Suprapubic skin (tissue), 4 donors: Measurements from ENCODE around the gene GATA3. TPM values are rescaled to one million over a fixed set of nuclear protein-coding genes. Genes with fewer than 3 reads are reported as not detected.
A peak's percentile ranks its signal among the peaks of the same experiment; 100 is the strongest.

Source experiments
- DNase-seq, 2 donors: peaks; one replicate each; pipeline ENCODE4 v3.0.0-alpha.2; 2019; ENCODE audit warnings: low spot score in 2 of 2
- H3K27ac ChIP-seq: fragments of 200-600 bp; sonication (generic); one replicate; pipeline ENCODE4 v1.5.1; 2019
- H3K27me3 ChIP-seq: fragments of 200-600 bp; sonication (generic); one replicate; pipeline ENCODE4 v1.5.1; 2019
- H3K36me3 ChIP-seq: fragments of 200-600 bp; sonication (generic); one replicate; pipeline ENCODE4 v1.5.1; 2019
- H3K4me1 ChIP-seq: fragments of 200-600 bp; sonication (generic); one replicate; pipeline ENCODE4 v1.5.1; 2019
- H3K4me3 ChIP-seq: fragments of 200-600 bp; sonication (generic); one replicate; pipeline ENCODE4 v1.5.1; 2019; ENCODE audit warnings: mild to moderate bottlenecking
- H3K9me3 ChIP-seq: fragments of 200-600 bp; sonication (generic); one replicate; pipeline ENCODE4 v1.5.1; 2019
- EP300 ChIP-seq: sonication (generic); formaldehyde crosslinking; IDR thresholded peaks from one replicate; pipeline ENCODE4 v1.6.1; 2017; ENCODE audit warnings: antibody characterized with exemption
- POLR2A ChIP-seq, 2 donors: fragments of 450-650 bp; IDR thresholded peaks; one replicate each; pipeline ENCODE4 v1.6.1; 2017; ENCODE audit warnings: antibody characterized with exemption in 2 of 2, mild to moderate bottlenecking in 2 of 2, moderate library complexity in 2 of 2
- POLR2AphosphoS5 ChIP-seq, 3 donors: sonication (generic); formaldehyde crosslinking; IDR thresholded peaks; one replicate each; pipeline ENCODE4 v1.6.1; 2017; ENCODE audit warnings: antibody characterized with exemption in 3 of 3
- WGBS: methylation state at CpG from one replicate; pipeline ENCODE4 v1.1.5; 2018; 5-methylcytosine and 5-hydroxymethylcytosine counted together
- total RNA-seq, 4 donors: library from RNA; depleted of rRNA; stranded (reverse); fragments of >200 nt; gene quantifications; one replicate each; pipeline ENCODE4 v1.1.0, GENCODE V29; 2016
- TF ChIP-seq, protein P1 (sequence below), 2 donors: fragments of 200-600 bp in 1 of 2; fragments of 450-650 bp in 1 of 2; sonication (generic) in 1 of 2; IDR thresholded peaks; one replicate each; pipeline ENCODE4 v1.5.1; 2016 to 2019; ENCODE audit warnings: antibody characterized with exemption in 2 of 2, mild to moderate bottlenecking in 1 of 2, moderate library complexity in 1 of 2

Gene GATA3
- total RNA-seq, 4 donors from 2014 or later, result 91.0 to 241 (median 164) TPM

DNA sequence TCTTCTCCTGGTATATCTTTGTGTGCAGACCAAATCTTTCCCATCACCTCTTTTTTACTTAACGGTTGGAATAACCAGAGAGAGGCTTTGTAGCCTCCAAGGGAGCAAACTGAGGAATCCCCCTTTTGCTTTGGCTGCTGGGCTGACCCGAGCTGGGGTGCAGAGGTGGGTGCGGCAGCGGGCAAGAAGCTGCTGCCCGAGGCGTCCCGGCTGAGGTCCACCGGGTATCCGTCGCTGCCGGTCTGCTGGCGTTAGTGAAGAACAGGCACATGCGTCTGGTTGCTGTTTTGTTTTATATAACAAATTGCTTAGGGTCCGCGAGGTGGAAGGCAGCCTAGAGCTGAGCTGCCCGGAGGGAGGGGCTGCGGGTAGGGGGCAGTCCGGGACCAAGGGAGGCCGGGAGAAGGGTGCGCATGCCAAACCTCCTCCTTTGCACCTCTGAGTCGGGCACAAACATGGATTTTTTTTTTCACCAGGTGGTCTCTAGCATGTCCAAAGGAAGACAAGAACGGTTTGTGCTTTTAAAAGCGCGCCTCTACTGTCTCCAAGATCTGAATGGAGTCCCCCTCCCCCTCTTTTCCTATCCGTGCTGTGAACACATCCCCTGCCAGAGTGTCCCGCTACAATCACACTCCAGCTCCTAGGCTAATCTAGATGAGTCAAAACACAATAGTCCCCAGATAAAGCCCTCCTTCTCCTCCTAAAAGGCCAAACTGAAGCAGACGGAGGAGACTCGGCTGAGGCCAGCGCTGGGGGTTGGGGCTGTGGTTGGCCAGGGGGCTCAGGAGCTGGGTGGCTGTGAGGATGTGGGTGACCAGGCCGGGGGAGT, 6.8 kb upstream of the GATA3 start:
- DNase-seq, result no peak
- Histone ChIP-seq H3K36me3 (no peaks in the 10 kb centered on the region), H3K4me1 (peaks cover 56% of the 10 kb centered on the region), H3K27me3 (peaks cover 100% of the 10 kb centered on the region), H3K4me3 (no peak overlapping the region), H3K9me3 (no peaks in the 10 kb centered on the region), H3K27ac (no peak overlapping the region)
- 40% methylated on average over 23 of the region's 30 CpGs for WGBS
- TF ChIP-seq, protein P1, sequence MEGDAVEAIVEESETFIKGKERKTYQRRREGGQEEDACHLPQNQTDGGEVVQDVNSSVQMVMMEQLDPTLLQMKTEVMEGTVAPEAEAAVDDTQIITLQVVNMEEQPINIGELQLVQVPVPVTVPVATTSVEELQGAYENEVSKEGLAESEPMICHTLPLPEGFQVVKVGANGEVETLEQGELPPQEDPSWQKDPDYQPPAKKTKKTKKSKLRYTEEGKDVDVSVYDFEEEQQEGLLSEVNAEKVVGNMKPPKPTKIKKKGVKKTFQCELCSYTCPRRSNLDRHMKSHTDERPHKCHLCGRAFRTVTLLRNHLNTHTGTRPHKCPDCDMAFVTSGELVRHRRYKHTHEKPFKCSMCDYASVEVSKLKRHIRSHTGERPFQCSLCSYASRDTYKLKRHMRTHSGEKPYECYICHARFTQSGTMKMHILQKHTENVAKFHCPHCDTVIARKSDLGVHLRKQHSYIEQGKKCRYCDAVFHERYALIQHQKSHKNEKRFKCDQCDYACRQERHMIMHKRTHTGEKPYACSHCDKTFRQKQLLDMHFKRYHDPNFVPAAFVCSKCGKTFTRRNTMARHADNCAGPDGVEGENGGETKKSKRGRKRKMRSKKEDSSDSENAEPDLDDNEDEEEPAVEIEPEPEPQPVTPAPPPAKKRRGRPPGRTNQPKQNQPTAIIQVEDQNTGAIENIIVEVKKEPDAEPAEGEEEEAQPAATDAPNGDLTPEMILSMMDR (IDR thresholded peaks at IDR 0.05), result no peak
- TF ChIP-seq EP300 (no peak), POLR2AphosphoS5 (IDR thresholded peaks at IDR 0.05) (no peak)

DNA sequence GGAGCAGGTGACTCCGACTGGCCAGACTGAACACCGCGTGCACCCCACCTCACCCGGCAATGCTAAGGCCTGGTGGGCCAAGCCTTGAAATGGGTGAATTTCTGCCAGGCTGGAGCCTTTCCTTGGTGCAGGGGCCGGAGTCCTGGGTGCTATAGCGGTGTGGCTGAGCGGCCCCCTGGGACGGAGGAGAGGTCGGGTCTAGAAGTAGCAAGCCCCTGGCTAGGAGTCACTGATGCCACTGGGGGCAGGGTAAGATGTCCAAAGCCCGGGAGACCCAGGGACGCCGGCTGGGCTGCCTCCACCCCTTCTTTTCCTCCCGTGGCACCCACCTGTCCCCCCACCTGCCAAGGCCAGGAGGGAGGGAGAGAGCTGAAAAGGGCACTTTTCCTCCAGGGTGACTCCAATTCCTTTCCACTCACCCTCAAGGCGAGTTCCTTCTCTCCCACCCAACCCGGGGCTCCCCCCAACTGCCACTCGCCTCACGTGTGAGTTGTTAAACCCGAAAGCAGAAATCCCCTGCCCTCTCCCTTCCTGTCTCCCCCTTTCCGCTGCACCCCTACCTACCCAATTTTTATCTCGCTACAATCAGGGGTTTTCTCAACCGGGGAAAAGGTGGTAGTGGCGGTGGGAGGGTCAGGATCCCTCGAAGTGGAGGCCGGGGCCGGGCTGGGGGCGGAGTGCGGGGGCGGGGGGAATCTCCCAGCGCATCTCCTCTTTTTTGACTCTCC, 6.0 kb upstream of the GATA3 start:
- DNase-seq, result no peak

DNA sequence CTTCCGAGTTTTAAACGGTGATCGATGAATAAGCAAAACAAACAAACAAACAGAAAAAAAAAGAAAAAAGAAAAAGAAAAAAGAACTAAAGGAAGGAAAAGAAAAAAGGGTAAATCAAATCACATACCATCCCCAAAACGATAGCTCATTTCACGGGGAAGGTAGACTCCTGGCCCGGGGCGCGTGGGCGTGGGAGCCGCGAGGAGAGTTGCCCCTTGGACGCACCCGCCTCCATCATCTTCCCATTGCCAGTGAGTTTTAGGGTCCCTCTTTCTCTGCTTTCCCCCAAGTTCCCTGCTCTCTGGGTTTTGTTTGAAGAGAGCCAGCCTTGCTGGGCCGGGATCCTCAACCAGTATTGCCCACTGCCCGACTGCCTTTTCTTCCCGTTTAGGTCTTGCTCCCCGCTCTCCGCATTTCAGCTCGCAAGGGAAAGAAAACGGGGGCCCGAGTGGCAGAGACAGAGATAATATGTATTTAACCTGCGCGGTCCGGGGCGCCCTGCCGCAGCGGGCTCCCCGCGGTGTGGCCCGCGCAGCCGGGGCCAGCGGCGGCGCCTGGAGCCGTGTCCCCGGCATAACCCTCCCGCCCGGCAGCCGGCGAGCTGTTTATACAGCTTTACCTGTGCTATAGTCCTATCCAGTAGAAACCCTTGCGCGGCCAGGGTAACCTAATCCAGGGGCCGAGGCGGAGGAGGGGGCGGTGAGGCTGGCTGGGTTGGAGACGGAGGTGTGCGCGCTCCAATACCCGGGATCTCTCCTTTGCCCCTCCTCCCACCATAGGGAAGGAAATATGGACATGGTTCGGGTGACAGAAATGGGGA, 5.2 kb upstream of the GATA3 start:
- WGBS, result 13% methylated on average over 44 of the region's 51 CpGs
- Histone ChIP-seq H3K27ac (peak overlapping the region; percentile 64), H3K9me3 (no peaks in the 10 kb centered on the region), H3K4me1 (peaks cover 67% of the 10 kb centered on the region), H3K36me3 (no peaks in the 10 kb centered on the region), H3K4me3 (peak overlapping the region; percentile 61), H3K27me3 (peaks cover 100% of the 10 kb centered on the region)
- no peak for DNase-seq
- TF ChIP-seq EP300 (no peak), POLR2A (IDR thresholded peaks at IDR 0.05) (no peak), POLR2AphosphoS5 (IDR thresholded peaks at IDR 0.05) (no peak)
- TF ChIP-seq, protein P1 (IDR thresholded peaks at IDR 0.05), result no peak

More for the DNA sequence above, 6.0 kb upstream of the GATA3 start:
- H3K27me3 ChIP-seq, result peaks cover 100% of the 10 kb centered on the region
- 41% methylated on average over 29 of the region's 29 CpGs for WGBS
- no peak overlapping the region for H3K27ac ChIP-seq
- H3K4me1 ChIP-seq, result peaks cover 62% of the 10 kb centered on the region
- no peak for TF ChIP-seq POLR2A (IDR thresholded peaks at IDR 0.05)
- TF ChIP-seq, protein P1 (IDR thresholded peaks at IDR 0.05), result no peak
- no peak for TF ChIP-seq POLR2AphosphoS5 (IDR thresholded peaks at IDR 0.05)
- TF ChIP-seq EP300, result no peak
- no peak overlapping the region for H3K4me3 ChIP-seq
- no peaks in the 10 kb centered on the region for H3K36me3 ChIP-seq
- H3K9me3 ChIP-seq, result no peaks in the 10 kb centered on the region

DNA sequence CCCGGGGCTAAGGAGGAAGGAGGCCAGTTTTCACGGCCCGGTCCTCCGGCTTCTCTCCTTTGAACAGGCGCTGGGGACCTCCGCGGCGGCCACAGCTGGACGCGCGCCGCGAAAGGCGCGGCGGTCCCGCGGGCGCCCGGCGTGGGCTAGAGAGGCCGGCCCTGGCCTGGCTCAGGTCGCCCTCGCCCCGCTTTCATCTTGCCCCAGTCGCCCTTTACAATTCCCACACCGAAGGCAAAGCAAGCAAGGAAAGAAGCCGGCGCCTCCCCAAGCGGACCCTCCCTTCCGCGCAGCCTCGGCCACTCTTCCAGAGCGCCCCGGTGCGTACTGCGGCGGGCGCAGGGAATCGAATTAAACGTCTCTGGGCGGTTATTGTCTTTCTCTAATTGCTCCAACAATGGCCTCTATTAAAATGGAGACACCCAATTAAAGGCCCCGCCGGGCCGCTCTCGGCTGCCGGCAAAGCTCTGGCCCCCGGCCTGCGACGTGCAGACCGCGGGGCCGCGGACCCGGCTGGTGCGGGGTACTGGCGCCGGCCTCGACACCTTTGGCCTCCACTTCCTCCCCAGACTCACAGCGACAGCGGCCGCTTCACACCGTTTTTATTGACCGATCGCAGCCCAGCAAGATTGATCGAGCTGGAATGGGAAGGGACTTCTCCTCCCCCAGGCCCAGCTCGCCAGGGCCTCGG, 4.5 kb upstream of the GATA3 start:
- TF ChIP-seq EP300 (no peak), POLR2AphosphoS5 (IDR thresholded peaks at IDR 0.05) (no peak), POLR2A (IDR thresholded peaks at IDR 0.05) (no peak)
- TF ChIP-seq, protein P1 (IDR thresholded peaks at IDR 0.05), result no peak
- Histone ChIP-seq H3K4me3 (peak overlapping the region; percentile 61), H3K9me3 (no peaks in the 10 kb centered on the region), H3K36me3 (no peaks in the 10 kb centered on the region), H3K27ac (peak overlapping the region; percentile 64), H3K27me3 (peaks cover 100% of the 10 kb centered on the region), H3K4me1 (peaks cover 69% of the 10 kb centered on the region)
- DNase-seq, result peak in 1 of 2 donors; percentile 48
- WGBS, result 0% methylated on average over 3 of the region's 68 CpGs
